ENCODE results near the gene DESI1. TPM values are rescaled to one million over a fixed set of nuclear protein-coding genes. Genes with fewer than 3 reads are reported as not detected.
A peak's percentile ranks its signal among the peaks of the same experiment; 100 is the strongest.

Gene DESI1
- total RNA-seq, 1 donor from 2014 or later: 26.2 TPM

- no peak overlapping the region for H3K4me3 Mint-ChIP-seq (ENCODE audit: unreplicated experiment)
- peaks cover 51% of the 10 kb centered on the region for H3K4me1 Mint-ChIP-seq (ENCODE audit: unreplicated experiment)
- no peaks in the 10 kb centered on the region for H3K36me3 Mint-ChIP-seq (ENCODE audit: unreplicated experiment)
- no peaks in the 10 kb centered on the region for H3K27me3 Mint-ChIP-seq (ENCODE audit: unreplicated experiment)
- DNase-seq (ENCODE audit: extremely low spot score, unreplicated experiment): no peak
- H3K27ac Mint-ChIP-seq (ENCODE audit: unreplicated experiment): no peak overlapping the region
- H3K9me3 Mint-ChIP-seq (ENCODE audit: unreplicated experiment): no peaks in the 10 kb centered on the region
- TF ChIP-seq CTCF (IDR thresholded peaks at IDR 0.05): no peak
Observed at GRCh38 chr22:41567512-41567768, 53.4 kb downstream of the DESI1 start.

- TF ChIP-seq CTCF (IDR thresholded peaks at IDR 0.05): no peak
- H3K9me3 Mint-ChIP-seq (ENCODE audit: unreplicated experiment): no peaks in the 10 kb centered on the region
- peaks cover 70% of the 10 kb centered on the region for H3K4me1 Mint-ChIP-seq (ENCODE audit: unreplicated experiment)
- no peaks in the 10 kb centered on the region for H3K27me3 Mint-ChIP-seq (ENCODE audit: unreplicated experiment)
- H3K27ac Mint-ChIP-seq (ENCODE audit: unreplicated experiment): peak overlapping the region; percentile 91
- DNase-seq (ENCODE audit: extremely low spot score, unreplicated experiment): no peak
- no peak overlapping the region for H3K4me3 Mint-ChIP-seq (ENCODE audit: unreplicated experiment)
- H3K36me3 Mint-ChIP-seq (ENCODE audit: unreplicated experiment): no peaks in the 10 kb centered on the region
Observed at GRCh38 chr22:41565403-41566054, 55.3 kb downstream of the DESI1 start.

DNA sequence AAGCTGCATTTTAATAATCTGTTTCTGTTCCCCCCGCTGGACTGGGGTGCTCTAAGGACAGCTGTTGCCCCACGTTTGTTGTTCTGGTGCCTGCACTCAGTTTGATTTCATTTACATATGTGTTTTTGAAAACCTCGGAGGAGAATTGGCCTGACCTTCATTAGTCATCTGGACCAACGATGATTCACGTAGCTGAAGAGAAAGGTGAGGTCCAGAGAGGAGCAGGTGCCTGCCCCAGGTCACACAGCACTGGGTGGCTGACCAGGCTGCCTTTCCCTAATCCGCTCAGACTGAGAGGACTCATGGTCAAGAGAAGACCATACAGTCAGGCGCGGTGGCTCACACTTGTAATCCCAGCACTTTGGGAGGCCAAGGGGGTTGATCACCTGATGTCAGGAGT lies 56.3 kb downstream of the DESI1 start:
- Mint-ChIP-seq H3K27ac (ENCODE audit: unreplicated experiment) (peak overlapping the region; percentile 91), H3K4me3 (ENCODE audit: unreplicated experiment) (no peak overlapping the region), H3K36me3 (ENCODE audit: unreplicated experiment) (no peaks in the 10 kb centered on the region), H3K9me3 (ENCODE audit: unreplicated experiment) (no peaks in the 10 kb centered on the region), H3K4me1 (ENCODE audit: unreplicated experiment) (peaks cover 80% of the 10 kb centered on the region), H3K27me3 (ENCODE audit: unreplicated experiment) (no peaks in the 10 kb centered on the region)
- DNase-seq (ENCODE audit: extremely low spot score, unreplicated experiment): no peak
- TF ChIP-seq CTCF (IDR thresholded peaks at IDR 0.05): no peak

DNA sequence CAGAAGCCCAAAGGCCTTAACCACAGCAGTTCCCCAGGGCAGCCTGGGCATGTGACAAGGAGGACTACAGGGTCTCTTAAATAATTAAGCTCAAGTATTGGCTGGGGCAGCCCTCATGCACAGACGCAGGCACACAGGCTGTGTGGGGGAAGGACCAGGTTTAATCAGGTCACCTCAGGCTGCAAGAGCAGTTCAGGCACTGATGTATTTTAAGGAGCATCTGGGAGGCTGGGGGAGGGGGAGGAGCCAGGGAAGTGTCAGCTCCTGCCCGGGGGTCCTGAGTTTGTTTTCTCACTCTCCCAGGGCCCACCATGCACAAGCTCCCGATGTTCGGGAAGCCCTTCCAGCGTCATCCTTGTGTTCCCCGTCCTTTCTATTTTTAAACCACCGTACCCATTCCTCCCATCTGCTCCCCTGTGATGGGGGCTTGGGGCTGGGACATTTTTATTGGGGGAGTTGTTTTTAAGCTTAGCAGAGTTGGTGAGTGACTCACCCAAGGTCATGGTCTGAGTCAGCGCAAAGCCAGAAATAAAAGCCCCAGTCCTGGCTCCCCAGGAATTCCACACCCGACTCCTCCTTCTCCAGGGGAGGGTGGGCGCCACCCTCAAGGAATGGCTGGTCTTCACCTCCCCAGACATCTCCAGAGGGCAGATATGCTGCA lies 57.7 kb downstream of the DESI1 start:
- Mint-ChIP-seq H3K4me1 (ENCODE audit: unreplicated experiment) (peaks cover 82% of the 10 kb centered on the region), H3K4me3 (ENCODE audit: unreplicated experiment) (peak overlapping the region; percentile 44), H3K27ac (ENCODE audit: unreplicated experiment) (peak overlapping the region; percentile 82), H3K36me3 (ENCODE audit: unreplicated experiment) (no peaks in the 10 kb centered on the region), H3K27me3 (ENCODE audit: unreplicated experiment) (no peaks in the 10 kb centered on the region), H3K9me3 (ENCODE audit: unreplicated experiment) (no peaks in the 10 kb centered on the region)
- TF ChIP-seq CTCF (IDR thresholded peaks at IDR 0.05): no peak
- no peak for DNase-seq (ENCODE audit: extremely low spot score, unreplicated experiment)

- peak overlapping the region; percentile 82 for H3K27ac Mint-ChIP-seq (ENCODE audit: unreplicated experiment)
- no peak for DNase-seq (ENCODE audit: extremely low spot score, unreplicated experiment)
- TF ChIP-seq CTCF (IDR thresholded peaks at IDR 0.05): no peak
- H3K27me3 Mint-ChIP-seq (ENCODE audit: unreplicated experiment): no peaks in the 10 kb centered on the region
- H3K4me3 Mint-ChIP-seq (ENCODE audit: unreplicated experiment): peak overlapping the region; percentile 73
- peaks cover 85% of the 10 kb centered on the region for H3K4me1 Mint-ChIP-seq (ENCODE audit: unreplicated experiment)
- no peaks in the 10 kb centered on the region for H3K9me3 Mint-ChIP-seq (ENCODE audit: unreplicated experiment)
- H3K36me3 Mint-ChIP-seq (ENCODE audit: unreplicated experiment): no peaks in the 10 kb centered on the region
Observed at GRCh38 chr22:41562461-41562860, 58.4 kb downstream of the DESI1 start.

Data from osteocyte (in vitro differentiated cells).